ENCODE results near the gene CTIF.

Gene CTIF

DNA sequence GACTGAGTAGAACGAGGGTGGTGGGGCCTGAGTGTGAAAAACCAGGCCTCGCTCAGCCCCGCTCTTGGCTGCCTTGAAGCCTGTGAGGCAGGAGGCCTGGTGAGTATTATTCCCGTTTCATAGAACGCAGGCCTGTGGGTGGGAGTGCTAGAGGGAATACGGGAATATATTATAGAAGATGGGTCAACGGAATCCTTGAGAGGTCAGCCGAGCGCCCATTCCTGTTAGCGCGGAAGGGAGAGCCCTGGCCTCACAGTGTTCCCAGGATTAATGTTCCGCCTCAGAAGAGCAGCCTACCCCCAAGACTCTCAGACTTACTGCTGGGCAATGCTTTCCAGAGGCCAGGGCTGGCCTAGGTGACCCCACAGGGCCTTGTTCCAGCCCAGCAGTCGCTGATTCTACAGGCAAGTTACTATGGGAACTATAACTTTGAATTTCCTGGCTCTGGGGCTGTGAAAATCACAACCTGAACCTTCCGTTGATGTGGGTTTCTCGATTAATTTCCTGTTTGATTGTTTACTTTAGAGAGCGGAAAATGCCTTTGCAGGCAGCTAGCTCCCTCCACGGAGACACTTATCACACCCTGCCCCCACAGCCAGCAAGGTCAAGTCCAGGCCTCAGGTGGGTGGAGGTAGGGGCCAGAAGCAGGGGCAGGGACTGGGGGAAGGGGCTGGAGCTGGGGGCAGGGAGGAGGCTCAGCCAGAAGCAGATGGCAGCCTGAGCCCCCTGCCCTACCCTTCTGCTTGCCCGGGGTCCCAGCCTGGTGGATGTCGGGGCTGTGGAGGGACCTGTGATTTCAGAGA, 303.6 kb downstream of the CTIF start:
- H3K9me3 Mint-ChIP-seq = peaks cover 7% of the 10 kb centered on the region
- peaks cover 87% of the 10 kb centered on the region for H3K4me1 Mint-ChIP-seq
- H3K27ac Mint-ChIP-seq = peak overlapping the region; percentile 92
- peak; percentile 54 for ATAC-seq
- H3K36me3 Mint-ChIP-seq = no peaks in the 10 kb centered on the region
- DNase-seq (ENCODE audit: low spot score in 2 of 2) = peak in 1 of 2 donors; percentile 72
- peak overlapping the region; percentile 38 for H3K4me3 Mint-ChIP-seq

DNA sequence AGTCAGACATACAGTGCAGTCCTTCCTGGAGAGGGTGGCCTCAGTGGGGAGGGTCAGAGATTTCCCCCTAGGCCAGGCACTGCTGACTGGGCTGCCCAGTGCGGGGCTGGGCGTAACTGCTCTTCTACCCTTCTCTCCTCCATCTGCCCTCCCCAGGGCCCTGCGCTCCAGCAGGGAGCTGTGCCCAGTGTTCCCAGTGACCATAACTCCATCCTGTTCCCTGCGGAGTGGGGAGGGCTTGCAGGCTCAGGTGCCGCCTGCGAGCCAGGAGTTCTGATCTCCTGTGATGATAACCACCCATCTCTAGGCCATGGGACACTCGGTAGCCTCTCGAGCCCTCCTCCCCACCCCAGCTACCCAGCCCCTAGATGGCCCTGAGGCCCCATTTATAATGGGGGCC, 304.3 kb downstream of the CTIF start:
- DNase-seq (ENCODE audit: low spot score in 2 of 2) (no peak), ATAC-seq (no peak)
- peak overlapping the region; percentile 38 for H3K4me3 Mint-ChIP-seq
- peak overlapping the region; percentile 92 for H3K27ac Mint-ChIP-seq
- H3K9me3 Mint-ChIP-seq = peaks cover 7% of the 10 kb centered on the region
- H3K36me3 Mint-ChIP-seq = no peaks in the 10 kb centered on the region
- H3K4me1 Mint-ChIP-seq = peaks cover 87% of the 10 kb centered on the region

DNA sequence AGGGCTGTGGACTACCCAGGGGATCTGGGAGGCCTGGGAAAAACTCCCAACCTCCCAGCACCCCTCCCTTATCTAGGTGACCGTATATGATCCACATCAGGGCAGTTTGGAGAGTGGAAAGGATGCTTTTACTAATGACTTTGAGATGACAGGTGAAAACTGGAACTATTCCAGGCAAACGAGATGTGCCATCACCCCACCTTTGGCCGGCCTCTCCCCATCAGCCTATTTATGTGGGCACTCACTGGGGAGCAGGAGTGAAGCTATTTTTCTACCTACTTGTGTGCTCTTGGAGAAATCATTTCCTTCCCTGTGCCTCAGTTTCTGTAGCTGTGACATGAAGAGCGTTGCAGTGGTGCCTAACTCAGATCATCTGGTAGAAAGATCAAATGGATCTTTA, 304.8 kb downstream of the CTIF start:
- H3K9me3 Mint-ChIP-seq = peaks cover 7% of the 10 kb centered on the region
- DNase-seq (ENCODE audit: low spot score in 2 of 2) (no peak), ATAC-seq (no peak)
- no peak overlapping the region for H3K4me3 Mint-ChIP-seq
- no peaks in the 10 kb centered on the region for H3K36me3 Mint-ChIP-seq
- peaks cover 87% of the 10 kb centered on the region for H3K4me1 Mint-ChIP-seq
- H3K27ac Mint-ChIP-seq = peak overlapping the region; percentile 92

GRCh38 chr18:48844271-48844670, 305.4 kb downstream of the CTIF start:
- Mint-ChIP-seq H3K4me3 (no peak overlapping the region), H3K4me1 (peaks cover 83% of the 10 kb centered on the region), H3K27ac (peak overlapping the region; percentile 10), H3K36me3 (no peaks in the 10 kb centered on the region), H3K9me3 (peaks cover 7% of the 10 kb centered on the region)
- DNase-seq (ENCODE audit: low spot score in 2 of 2) (no peak), ATAC-seq (no peak)

DNA sequence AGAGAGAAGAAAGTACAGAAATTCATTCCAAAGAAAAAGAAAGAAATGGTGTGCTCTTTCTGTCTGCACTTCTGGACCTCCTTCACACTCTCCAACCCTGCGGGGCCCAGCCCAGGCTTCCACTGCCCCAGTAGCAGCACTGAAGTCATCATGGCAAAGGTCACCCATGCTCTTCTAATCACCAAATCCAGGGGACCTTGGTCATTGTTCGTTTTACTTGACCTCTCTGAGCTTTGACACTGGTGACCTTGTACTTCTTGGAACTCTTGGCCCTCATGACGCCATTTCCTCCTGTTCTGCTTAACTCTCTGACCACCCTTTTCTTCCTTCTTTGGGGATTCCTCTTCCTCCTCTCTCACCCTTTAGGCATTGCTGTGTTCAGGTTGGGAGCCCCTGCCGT, 306.3 kb downstream of the CTIF start:
- Mint-ChIP-seq H3K4me1 (peaks cover 74% of the 10 kb centered on the region), H3K27ac (peak overlapping the region; percentile 10), H3K9me3 (peaks cover 7% of the 10 kb centered on the region), H3K36me3 (no peaks in the 10 kb centered on the region), H3K4me3 (no peak overlapping the region)
- ATAC-seq = no peak
- no peak for DNase-seq (ENCODE audit: low spot score in 2 of 2)

DNA sequence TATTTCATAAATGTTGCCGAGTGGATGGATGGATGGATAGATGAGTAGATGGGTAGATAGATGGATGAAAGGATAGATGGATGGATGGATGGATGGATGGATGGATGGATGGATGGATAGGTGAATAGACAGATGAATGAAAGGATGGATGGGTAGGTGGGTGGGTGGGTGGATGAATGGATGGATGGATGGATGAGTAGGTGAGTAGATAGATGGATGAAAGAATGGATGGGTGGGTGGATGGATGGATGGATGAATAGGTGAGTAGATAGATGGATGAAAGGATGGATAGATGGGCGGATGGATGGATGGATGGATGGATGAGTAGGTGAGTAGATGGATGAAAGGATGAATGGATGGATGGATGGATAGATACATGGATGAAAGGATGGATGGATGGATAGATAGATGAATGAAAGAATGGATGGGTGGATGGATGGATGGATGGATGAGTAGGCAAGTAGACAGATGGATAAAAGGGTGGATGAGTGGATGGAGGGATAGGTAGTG, 307.6 kb downstream of the CTIF start:
- H3K4me3 Mint-ChIP-seq = no peak overlapping the region
- no peak for ATAC-seq
- DNase-seq (ENCODE audit: low spot score in 2 of 2) = no peak
- H3K36me3 Mint-ChIP-seq = no peaks in the 10 kb centered on the region
- H3K9me3 Mint-ChIP-seq = peaks cover 7% of the 10 kb centered on the region
- H3K4me1 Mint-ChIP-seq = peaks cover 61% of the 10 kb centered on the region
- H3K27ac Mint-ChIP-seq = no peak overlapping the region

DNA sequence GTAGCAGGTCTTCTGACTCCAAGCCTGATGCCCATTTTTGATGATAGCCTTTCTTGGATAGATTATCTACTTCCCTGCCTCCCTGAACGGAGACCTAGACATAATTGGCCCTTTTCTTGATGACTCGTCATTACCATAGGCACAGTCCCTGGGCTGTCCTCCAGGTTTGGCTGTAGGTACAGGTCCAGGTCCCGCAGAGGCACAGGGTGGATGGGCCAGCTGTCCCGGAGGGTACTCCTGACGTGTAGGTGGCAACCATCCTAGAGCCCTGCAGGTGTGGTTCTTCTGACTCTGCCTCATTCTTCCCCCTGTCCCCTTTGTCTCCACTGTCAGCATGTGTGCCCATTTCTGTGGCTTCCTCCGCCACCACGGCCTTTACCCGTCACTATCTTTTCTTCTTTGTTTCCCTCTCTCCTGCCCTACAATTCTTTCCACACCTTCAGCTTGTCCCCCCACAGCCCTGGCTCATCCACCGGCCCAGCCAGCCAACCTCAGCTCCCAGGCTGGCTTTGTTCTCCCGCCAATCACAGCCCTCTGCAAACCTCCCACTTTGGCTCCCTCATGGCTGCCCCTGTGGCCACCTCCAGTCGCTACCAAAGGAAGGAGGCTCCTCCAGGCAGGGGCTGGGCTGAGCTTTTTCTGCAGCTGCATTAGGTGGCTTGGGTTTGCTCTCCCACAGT, 309.1 kb downstream of the CTIF start:
- Mint-ChIP-seq H3K27ac (peak overlapping the region; percentile 21), H3K36me3 (no peaks in the 10 kb centered on the region), H3K9me3 (peaks cover 7% of the 10 kb centered on the region), H3K4me3 (no peak overlapping the region), H3K4me1 (peaks cover 57% of the 10 kb centered on the region)
- DNase-seq (ENCODE audit: low spot score in 2 of 2) (no peak), ATAC-seq (no peak)

DNA sequence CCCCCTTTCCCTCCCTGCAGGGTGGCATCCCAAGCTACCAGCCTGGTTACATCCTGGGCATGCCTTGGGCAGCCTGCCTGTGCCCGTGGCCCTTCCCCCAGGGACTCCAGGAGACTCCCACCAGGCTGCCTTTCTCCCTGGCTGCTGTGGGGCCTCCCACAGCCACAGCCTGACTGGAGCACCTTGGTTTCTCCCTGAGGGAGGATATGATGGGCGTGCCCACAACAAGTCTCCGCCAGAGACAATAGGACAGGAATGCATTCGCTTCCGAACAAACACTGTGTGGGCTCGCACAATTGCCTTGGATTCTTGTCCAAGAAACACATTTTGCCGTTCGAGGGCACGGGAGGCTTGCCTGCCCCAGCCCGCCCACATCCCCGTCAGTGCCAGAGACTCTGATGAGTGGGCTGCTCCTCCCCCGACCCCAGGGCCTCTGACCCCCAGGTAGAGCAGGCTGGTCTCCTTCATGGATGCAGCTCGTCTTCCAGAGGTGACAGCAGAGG, 309.9 kb downstream of the CTIF start:
- ATAC-seq (no peak), DNase-seq (ENCODE audit: low spot score in 2 of 2) (no peak)
- peaks cover 7% of the 10 kb centered on the region for H3K9me3 Mint-ChIP-seq
- no peaks in the 10 kb centered on the region for H3K36me3 Mint-ChIP-seq
- H3K4me3 Mint-ChIP-seq = no peak overlapping the region
- H3K27ac Mint-ChIP-seq = peak overlapping the region; percentile 21
- H3K4me1 Mint-ChIP-seq = peaks cover 53% of the 10 kb centered on the region

GRCh38 chr18:48850822-48851598, 312.2 kb downstream of the CTIF start:
- H3K4me1 Mint-ChIP-seq = peaks cover 57% of the 10 kb centered on the region
- H3K36me3 Mint-ChIP-seq = no peaks in the 10 kb centered on the region
- DNase-seq (ENCODE audit: low spot score in 2 of 2) (no peak), ATAC-seq (no peak)
- H3K27ac Mint-ChIP-seq = no peak overlapping the region
- H3K9me3 Mint-ChIP-seq = no peaks in the 10 kb centered on the region
- H3K4me3 Mint-ChIP-seq = no peak overlapping the region

DNA sequence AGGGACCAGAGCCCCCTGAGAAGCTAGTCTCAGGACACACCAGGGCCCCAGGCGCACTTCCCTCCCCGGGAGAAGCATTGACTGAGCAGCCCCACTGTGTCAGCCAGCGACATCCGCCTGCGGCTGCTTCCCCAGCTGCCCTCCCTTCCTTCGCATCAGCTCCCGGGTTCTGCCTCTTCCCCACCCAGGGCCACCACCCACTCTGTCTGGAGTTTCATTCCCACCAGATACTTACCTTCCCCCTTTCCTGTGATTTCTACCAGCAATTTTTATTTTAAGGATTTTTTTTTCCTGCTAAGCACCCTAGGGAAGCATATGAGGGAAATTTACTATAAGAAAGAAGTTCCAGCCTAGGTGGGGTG, 312.7 kb downstream of the CTIF start:
- DNase-seq (ENCODE audit: low spot score in 2 of 2) = no peak
- no peak for ATAC-seq
- Mint-ChIP-seq H3K9me3 (no peaks in the 10 kb centered on the region), H3K36me3 (no peaks in the 10 kb centered on the region), H3K4me3 (no peak overlapping the region), H3K4me1 (peaks cover 57% of the 10 kb centered on the region), H3K27ac (no peak overlapping the region)

GRCh38 chr18:48852292-48852691, 313.5 kb downstream of the CTIF start:
- Mint-ChIP-seq H3K4me1 (peaks cover 63% of the 10 kb centered on the region), H3K36me3 (no peaks in the 10 kb centered on the region), H3K4me3 (no peak overlapping the region), H3K9me3 (no peaks in the 10 kb centered on the region), H3K27ac (peak overlapping the region; percentile 63)
- ATAC-seq (peak; percentile 14), DNase-seq (ENCODE audit: low spot score in 2 of 2) (no peak)

- H3K4me1 Mint-ChIP-seq = peaks cover 64% of the 10 kb centered on the region
- ATAC-seq = no peak
- peak overlapping the region; percentile 63 for H3K27ac Mint-ChIP-seq
- H3K9me3 Mint-ChIP-seq = no peaks in the 10 kb centered on the region
- no peaks in the 10 kb centered on the region for H3K36me3 Mint-ChIP-seq
- no peak for DNase-seq (ENCODE audit: low spot score in 2 of 2)
- H3K4me3 Mint-ChIP-seq = no peak overlapping the region
Measured at GRCh38 chr18:48852794-48853193, 314.0 kb downstream of the CTIF start.

DNA sequence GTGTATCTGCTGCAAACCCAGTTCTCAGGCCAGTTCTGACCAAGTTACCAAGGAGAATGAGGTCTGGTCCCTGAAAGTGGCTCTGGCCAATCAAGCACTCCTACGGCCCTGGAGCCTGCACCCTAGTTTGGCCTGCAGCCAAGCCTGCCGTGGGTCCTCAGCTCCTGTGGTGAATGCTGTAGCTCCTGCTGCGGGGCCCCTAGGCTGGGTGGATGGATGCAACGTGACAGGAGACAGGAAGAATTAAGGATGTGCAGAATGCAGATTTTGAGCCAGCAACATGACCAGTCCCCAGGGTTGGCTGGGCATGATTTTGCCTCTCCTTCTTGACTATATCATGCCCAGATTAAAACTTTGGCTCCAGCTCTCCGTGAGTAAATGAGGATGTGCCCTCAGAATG, 314.8 kb downstream of the CTIF start:
- DNase-seq (ENCODE audit: low spot score in 2 of 2) (no peak), ATAC-seq (no peak)
- Mint-ChIP-seq H3K4me1 (peaks cover 64% of the 10 kb centered on the region), H3K9me3 (no peaks in the 10 kb centered on the region), H3K4me3 (no peak overlapping the region), H3K36me3 (no peaks in the 10 kb centered on the region), H3K27ac (peak overlapping the region; percentile 63)

GRCh38 chr18:48854780-48855179, 315.9 kb downstream of the CTIF start:
- peak overlapping the region; percentile 49 for H3K27ac Mint-ChIP-seq
- no peaks in the 10 kb centered on the region for H3K36me3 Mint-ChIP-seq
- peak overlapping the region; percentile 37 for H3K4me3 Mint-ChIP-seq
- no peaks in the 10 kb centered on the region for H3K9me3 Mint-ChIP-seq
- no peak for DNase-seq (ENCODE audit: low spot score in 2 of 2)
- peak; percentile 54 for ATAC-seq
- peaks cover 64% of the 10 kb centered on the region for H3K4me1 Mint-ChIP-seq
